ENCODE measurements around the gene SLC25A28.

The SLC25A28 gene

DNA sequence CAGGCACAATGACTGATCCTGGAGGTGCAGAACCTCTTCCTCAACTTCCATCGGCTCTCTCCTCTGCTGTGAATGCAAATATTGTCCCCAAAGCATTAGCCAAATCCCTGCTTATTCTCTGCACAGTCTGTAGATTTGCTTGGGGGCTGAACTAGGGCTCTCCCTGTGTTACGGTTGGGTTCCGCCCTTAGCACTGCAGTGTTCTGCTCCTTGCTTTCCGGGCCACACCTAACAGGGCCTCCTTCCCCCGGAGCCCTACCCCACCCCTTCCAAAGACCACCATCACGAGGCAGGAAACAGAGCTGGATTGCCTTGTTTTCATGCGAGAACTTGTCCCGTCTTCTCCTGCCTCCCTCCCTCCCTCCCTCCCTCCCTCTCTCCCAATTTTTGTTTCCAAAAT lies 36.6 kb downstream of the SLC25A28 start:
- DNase-seq, result no peak

- DNase-seq, result no peak
Measured at GRCh38 chr10:99582255-99582770, 37.9 kb downstream of the SLC25A28 start.

DNA sequence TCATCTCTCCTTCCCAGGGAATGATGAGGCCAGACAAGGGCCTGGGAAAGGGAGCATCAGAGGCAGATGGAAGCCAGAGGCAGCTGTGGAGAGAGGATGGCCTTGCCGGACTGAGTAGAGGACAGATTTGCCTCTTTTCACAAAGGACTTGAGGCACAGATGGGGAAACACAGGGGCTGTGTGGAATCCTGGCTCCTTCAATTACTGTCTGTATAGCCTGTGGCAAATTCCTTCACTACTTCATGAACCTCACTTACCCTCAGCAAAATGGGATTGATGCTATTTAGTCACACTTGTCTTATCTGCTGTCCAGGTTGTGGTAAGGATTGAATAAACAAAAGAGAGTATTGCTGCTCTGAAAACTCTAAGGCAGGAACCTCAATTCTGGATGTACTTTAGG lies 40.3 kb downstream of the SLC25A28 start:
- no peak for DNase-seq

DNA sequence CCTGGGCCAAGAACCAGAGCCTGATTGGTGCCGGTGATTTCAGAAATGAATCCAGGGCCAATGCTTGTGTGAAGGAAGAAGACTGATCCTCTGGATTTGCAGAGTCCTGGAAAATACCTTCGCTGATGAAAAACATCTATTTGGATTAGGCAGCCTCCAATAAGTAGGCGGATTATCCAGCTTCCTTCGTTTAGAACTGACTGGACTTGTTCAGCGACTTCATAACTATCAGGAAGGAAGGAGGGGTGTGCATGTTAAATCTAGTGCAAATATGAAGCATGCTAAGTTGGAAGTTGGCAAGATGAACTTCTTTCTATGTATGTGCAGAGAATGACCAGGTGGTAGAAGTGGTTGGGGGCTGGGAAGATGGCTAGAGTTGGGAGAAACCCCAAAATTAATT lies 46.4 kb downstream of the SLC25A28 start:
- DNase-seq, result no peak

- DNase-seq, result no peak
Measured at GRCh38 chr10:99571816-99572215, 48.4 kb downstream of the SLC25A28 start.

DNA sequence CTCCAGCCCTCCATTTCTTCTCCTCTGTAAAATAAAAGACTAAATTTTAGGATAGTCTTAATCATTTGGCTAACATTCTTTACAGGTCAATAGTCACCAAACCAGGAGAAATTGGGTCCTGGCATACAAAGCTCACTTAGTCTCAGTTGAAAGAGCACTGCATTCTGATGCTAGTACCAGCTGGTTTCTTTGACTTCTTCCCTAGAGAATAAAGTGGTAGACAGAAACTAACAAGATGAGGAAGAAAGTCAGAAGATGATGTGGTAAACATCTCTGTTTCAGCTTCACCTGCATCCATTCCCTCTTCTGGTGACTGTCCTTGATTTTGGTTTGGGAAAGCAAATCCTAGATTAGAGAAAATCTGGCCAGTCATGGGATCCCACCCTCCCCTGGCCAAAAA lies 50.3 kb downstream of the SLC25A28 start:
- DNase-seq, result no peak

GRCh38 chr10:99569253-99569939 lies 50.8 kb downstream of the SLC25A28 start:
- no peak for DNase-seq

GRCh38 chr10:99565166-99565565 lies 55.1 kb downstream of the SLC25A28 start:
- no peak for DNase-seq

GRCh38 chr10:99564361-99564760 lies 55.9 kb downstream of the SLC25A28 start:
- DNase-seq, result no peak

DNA sequence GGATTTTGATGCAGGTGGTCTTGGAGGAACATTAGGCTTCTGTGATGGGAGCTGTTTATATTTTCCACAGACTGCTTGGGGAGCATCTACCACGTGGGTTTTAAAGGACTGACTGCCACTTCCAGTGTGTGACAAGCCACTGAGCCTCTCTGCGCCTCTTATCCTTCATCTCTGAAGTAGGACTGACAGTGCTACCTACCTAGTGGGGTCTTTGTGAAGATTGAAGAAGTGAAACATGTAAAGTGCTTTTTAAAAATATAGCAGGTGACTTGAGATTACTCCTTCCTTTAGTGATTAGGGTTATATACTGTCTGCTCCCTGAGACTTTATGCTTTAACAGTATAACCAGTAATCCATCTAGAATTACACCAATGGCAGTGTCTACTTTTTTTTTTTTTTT lies 57.6 kb downstream of the SLC25A28 start:
- no peak for DNase-seq
